Stimulated activated naive CD8-positive, alpha-beta T cell treated with anti-CD3 and anti-CD28 coated beads, Interleukin-15, amount 100 ng/mL, for 72 hours (primary cell): ENCODE results near the gene PIK3IP1.
"Not testable (repeated sequence)": the region's sequence is repeated elsewhere in the genome, so short reads cannot be mapped to it uniquely, and the experiment has no call there.

ENCODE experiments used
- ATAC-seq: fragments of 150-1000 bp; cut with Tn5 transposase; 2 replicates; pipeline ENCODE4 v1.10.0; 2021; ENCODE audit warnings: mild to moderate bottlenecking, moderate library complexity
- DNase-seq, 2 donors: peaks; one replicate each; pipeline ENCODE4 v3.0.0; 2021 to 2022
- H3K27ac Mint-ChIP-seq, 2 donors: one replicate each; pipeline ENCODE4 v1.8.0; 2022; ENCODE audit warnings: mild to moderate bottlenecking in 2 of 2, mixed read lengths in 2 of 2, moderate library complexity in 2 of 2
- H3K27me3 Mint-ChIP-seq: one replicate; pipeline ENCODE4 v1.8.0; 2022; ENCODE audit warnings: mixed read lengths
- H3K4me1 Mint-ChIP-seq: one replicate; pipeline ENCODE4 v1.8.0; 2022; ENCODE audit warnings: mild to moderate bottlenecking, mixed read lengths
- H3K4me3 Mint-ChIP-seq, 2 donors: one replicate each; pipeline ENCODE4 v1.8.0; 2022; ENCODE audit warnings: mild to moderate bottlenecking in 2 of 2, mixed read lengths in 2 of 2, moderate library complexity in 1 of 2
- H3K9me3 Mint-ChIP-seq, 2 donors: one replicate each; pipeline ENCODE4 v1.8.0; 2022; ENCODE audit warnings: mixed read lengths in 2 of 2

PIK3IP1 gene

DNA sequence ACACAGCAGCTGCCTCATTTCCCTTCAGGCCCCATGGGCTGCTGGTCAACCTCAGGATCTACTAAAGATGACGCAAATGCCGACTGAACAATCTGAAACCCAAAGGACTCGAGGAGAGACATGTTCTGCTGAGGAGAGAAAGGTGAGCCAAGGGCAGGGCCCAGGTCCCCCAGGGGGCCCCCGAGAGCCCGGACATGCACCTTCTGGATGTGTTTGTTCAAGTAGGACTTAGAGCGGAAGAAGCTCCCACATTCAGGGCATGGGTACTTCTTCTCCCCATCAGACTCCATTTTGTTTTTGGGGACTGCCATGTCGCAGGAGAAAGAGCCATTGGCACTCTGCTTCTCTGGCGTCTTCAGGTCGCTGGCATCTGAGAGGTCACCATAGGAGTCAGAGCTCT, 34.6 kb upstream of the PIK3IP1 start:
- Mint-ChIP-seq H3K27ac (no peak overlapping the region), H3K4me3 (no peak overlapping the region), H3K27me3 (no peaks in the 10 kb centered on the region), H3K9me3 (no peaks in the 10 kb centered on the region), H3K4me1 (peaks cover 52% of the 10 kb centered on the region)
- DNase-seq (no peak), ATAC-seq (no peak)

GRCh38 chr22:31323578-31324550, 31.6 kb upstream of the PIK3IP1 start:
- H3K9me3 Mint-ChIP-seq, result no peaks in the 10 kb centered on the region
- no peaks in the 10 kb centered on the region for H3K27me3 Mint-ChIP-seq
- peak; percentile 77 for ATAC-seq
- peak overlapping the region; percentile 7 to 83 for H3K27ac Mint-ChIP-seq
- H3K4me1 Mint-ChIP-seq, result peaks cover 28% of the 10 kb centered on the region
- no peak for DNase-seq
- no peak overlapping the region for H3K4me3 Mint-ChIP-seq

DNA sequence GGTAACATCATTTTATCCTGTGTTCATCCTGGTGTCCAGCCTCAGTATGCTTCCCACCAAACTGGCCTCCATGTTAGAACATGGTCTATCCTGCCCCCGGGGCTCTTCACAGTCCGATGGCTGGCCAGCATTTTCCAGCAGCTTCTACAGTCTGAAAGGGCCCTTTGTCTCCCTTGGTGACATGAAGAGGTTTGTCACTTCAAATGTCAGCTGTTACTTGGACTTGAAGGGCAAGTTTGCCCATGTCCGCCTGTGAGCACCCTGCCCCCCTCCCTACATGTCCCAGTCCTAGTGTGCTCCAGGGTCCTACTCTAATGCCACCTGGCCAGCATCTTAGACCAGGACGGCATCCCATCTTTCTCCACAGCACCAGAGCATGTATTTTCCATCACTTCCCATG, 29.1 kb upstream of the PIK3IP1 start:
- Mint-ChIP-seq H3K4me1 (peaks cover 19% of the 10 kb centered on the region), H3K27ac (peak overlapping the region in 1 of 2 donors; percentile 32), H3K4me3 (no peak overlapping the region), H3K27me3 (no peaks in the 10 kb centered on the region), H3K9me3 (no peaks in the 10 kb centered on the region)
- DNase-seq (no peak), ATAC-seq (no peak)

GRCh38 chr22:31314220-31314619, 21.9 kb upstream of the PIK3IP1 start:
- not testable (repeated sequence) for H3K27me3 Mint-ChIP-seq, DNase-seq, ATAC-seq, H3K4me3 Mint-ChIP-seq, H3K27ac Mint-ChIP-seq
- Mint-ChIP-seq H3K9me3 (peaks cover 0 to 12% of the 10 kb centered on the region in 2 donors), H3K4me1 (peaks cover 21% of the 10 kb centered on the region)

DNA sequence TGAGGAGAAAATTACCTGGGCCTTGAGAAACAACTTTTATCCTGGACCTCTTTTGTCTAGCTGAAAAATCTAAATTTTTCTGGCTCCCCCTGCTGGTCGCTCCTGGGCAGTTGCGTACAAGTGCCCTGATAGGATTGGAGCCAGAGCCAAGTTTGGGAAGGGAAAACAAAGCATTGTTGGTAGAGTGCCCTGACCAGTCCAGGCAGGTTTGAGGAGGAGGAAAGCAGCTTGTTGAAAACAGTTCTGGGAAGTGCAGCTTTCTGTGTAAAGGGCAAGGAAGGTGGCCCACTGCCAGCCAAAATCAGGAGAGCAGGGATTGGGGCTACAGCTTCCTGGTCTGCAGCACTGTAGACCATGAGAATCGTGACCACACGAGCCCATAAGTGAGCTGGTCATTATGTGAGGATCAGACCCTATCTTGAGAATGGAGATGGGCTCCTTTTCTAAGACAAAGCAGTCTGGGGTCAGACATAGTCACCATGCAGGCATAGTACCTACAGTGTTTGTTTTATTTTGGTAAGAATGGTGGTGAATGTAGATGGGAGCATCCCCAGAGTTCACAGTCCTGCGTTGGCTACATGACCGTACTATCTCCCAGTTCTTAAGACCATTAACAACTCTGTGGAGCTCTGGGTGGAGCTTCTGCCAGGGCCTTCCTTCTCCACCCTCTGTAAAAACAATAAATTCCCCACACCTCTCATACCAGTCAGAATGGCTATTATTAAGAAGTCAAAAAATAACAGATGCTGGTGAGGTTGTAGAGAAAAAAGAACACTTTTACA, 21.3 kb upstream of the PIK3IP1 start:
- no peaks in the 10 kb centered on the region for H3K27me3 Mint-ChIP-seq
- H3K4me3 Mint-ChIP-seq, result no peak overlapping the region
- peak; percentile 47 to 58 for DNase-seq
- H3K9me3 Mint-ChIP-seq, result peaks cover 0 to 12% of the 10 kb centered on the region in 2 donors
- no peak overlapping the region for H3K27ac Mint-ChIP-seq
- ATAC-seq, result peak; percentile 62
- H3K4me1 Mint-ChIP-seq, result peaks cover 28% of the 10 kb centered on the region

- ATAC-seq (no peak), DNase-seq (no peak)
- peaks cover 57% of the 10 kb centered on the region for H3K4me1 Mint-ChIP-seq
- H3K27me3 Mint-ChIP-seq, result no peaks in the 10 kb centered on the region
- peak overlapping the region in 1 of 2 donors; percentile 22 for H3K27ac Mint-ChIP-seq
- H3K4me3 Mint-ChIP-seq, result peak overlapping the region in 1 of 2 donors; percentile 45
- no peaks in the 10 kb centered on the region for H3K9me3 Mint-ChIP-seq
Measured at GRCh38 chr22:31308181-31308580, 15.9 kb upstream of the PIK3IP1 start.

DNA sequence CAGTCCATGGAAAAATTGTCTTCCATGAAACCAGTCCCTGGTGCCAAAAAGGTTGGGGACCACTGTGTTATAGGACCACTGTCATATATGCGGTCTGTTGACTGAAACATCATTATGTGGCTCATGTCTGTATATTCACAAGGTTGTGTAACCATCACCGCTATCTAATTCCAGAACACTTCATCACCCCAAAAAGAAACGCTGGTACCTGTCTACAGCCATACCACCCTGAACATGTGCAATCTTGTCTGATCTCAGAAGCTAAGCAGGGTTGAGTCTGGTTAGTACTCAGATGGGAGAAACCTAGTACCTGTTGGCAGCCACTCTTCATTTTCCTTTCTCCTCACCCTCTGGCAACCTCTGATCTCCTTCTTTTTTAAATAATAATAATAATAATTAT, 12.9 kb upstream of the PIK3IP1 start:
- DNase-seq (no peak), ATAC-seq (no peak)
- peaks cover 65% of the 10 kb centered on the region for H3K4me1 Mint-ChIP-seq
- no peaks in the 10 kb centered on the region for H3K9me3 Mint-ChIP-seq
- H3K27ac Mint-ChIP-seq, result no peak overlapping the region
- no peak overlapping the region for H3K4me3 Mint-ChIP-seq
- no peaks in the 10 kb centered on the region for H3K27me3 Mint-ChIP-seq

GRCh38 chr22:31302537-31302936, 10.2 kb upstream of the PIK3IP1 start:
- Mint-ChIP-seq H3K27me3 (no peaks in the 10 kb centered on the region), H3K27ac (no peak overlapping the region), H3K9me3 (no peaks in the 10 kb centered on the region), H3K4me1 (peaks cover 60% of the 10 kb centered on the region), H3K4me3 (no peak overlapping the region)
- ATAC-seq (no peak), DNase-seq (no peak)

DNA sequence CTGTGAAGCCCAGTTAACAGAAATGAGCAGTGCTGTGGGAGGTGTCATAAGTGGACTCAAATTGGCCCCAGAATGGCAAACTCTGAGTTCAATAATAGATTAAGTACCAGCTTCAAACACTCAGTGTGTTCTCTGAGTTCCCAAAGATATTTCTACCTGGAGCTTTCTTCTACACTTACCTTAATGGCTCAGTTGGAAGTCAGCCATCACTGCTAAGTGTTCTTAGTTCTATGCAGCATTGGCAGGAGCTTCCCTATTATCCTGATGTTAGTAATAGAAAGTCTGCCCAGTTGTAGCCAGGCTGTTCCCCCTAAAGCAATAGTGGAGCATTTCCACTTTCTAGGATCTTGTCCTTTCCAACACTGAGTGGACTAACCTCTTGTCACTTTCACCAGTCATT, 9.7 kb upstream of the PIK3IP1 start:
- DNase-seq, result no peak
- Mint-ChIP-seq H3K27ac (no peak overlapping the region), H3K27me3 (no peaks in the 10 kb centered on the region)

GRCh38 chr22:31300896-31301295, 8.6 kb upstream of the PIK3IP1 start:
- no peaks in the 10 kb centered on the region for H3K27me3 Mint-ChIP-seq
- H3K4me3 Mint-ChIP-seq, result no peak overlapping the region
- ATAC-seq (no peak), DNase-seq (no peak)
- peaks cover 61% of the 10 kb centered on the region for H3K4me1 Mint-ChIP-seq
- no peak overlapping the region for H3K27ac Mint-ChIP-seq
- H3K9me3 Mint-ChIP-seq, result no peaks in the 10 kb centered on the region

More for the DNA sequence above, 9.7 kb upstream of the PIK3IP1 start:
- no peak for ATAC-seq
- H3K4me1 Mint-ChIP-seq, result peaks cover 60% of the 10 kb centered on the region
- no peak overlapping the region for H3K4me3 Mint-ChIP-seq
- H3K9me3 Mint-ChIP-seq, result no peaks in the 10 kb centered on the region

GRCh38 chr22:31295831-31296657, 3.8 kb upstream of the PIK3IP1 start:
- no peak for ATAC-seq
- peak overlapping the region; percentile 62 to 75 for H3K4me3 Mint-ChIP-seq
- peak overlapping the region; percentile 20 to 79 for H3K27ac Mint-ChIP-seq

GRCh38 chr22:31295360-31295759, 3.1 kb upstream of the PIK3IP1 start:
- peaks cover 60% of the 10 kb centered on the region for H3K4me1 Mint-ChIP-seq
- DNase-seq, result no peak

More at GRCh38 chr22:31295831-31296657, 3.8 kb upstream of the PIK3IP1 start:
- DNase-seq, result no peak
- peaks cover 66% of the 10 kb centered on the region for H3K4me1 Mint-ChIP-seq
- no peaks in the 10 kb centered on the region for H3K9me3 Mint-ChIP-seq
- H3K27me3 Mint-ChIP-seq, result no peaks in the 10 kb centered on the region

GRCh38 chr22:31291481-31292235, 630 bp downstream of the PIK3IP1 start:
- peak in 1 of 2 donors; percentile 24 for DNase-seq
- no peaks in the 10 kb centered on the region for H3K9me3 Mint-ChIP-seq
- peaks cover 71% of the 10 kb centered on the region for H3K4me1 Mint-ChIP-seq

More at GRCh38 chr22:31295360-31295759, 3.1 kb upstream of the PIK3IP1 start:
- Mint-ChIP-seq H3K27me3 (no peaks in the 10 kb centered on the region), H3K27ac (peak overlapping the region; percentile 36 to 79), H3K4me3 (peak overlapping the region; percentile 62 to 75), H3K9me3 (no peaks in the 10 kb centered on the region)
- no peak for ATAC-seq

More at GRCh38 chr22:31291481-31292235, 630 bp downstream of the PIK3IP1 start:
- Mint-ChIP-seq H3K27me3 (no peaks in the 10 kb centered on the region), H3K4me3 (peak overlapping the region; percentile 91 to 99), H3K27ac (peak overlapping the region; percentile 97)
- no peak for ATAC-seq
